Suprapubic skin (tissue), 4 donors: ENCODE data around the gene PMEPA1. TPM values are rescaled to one million over a fixed set of nuclear protein-coding genes. Genes with fewer than 3 reads are reported as not detected.

ENCODE experiments used
- DNase-seq, 2 donors: peaks; one replicate each; pipeline ENCODE4 v3.0.0-alpha.2; 2019; ENCODE audit warnings: low spot score in 2 of 2
- H3K27ac ChIP-seq: fragments of 200-600 bp; sonication (generic); one replicate; pipeline ENCODE4 v1.5.1; 2019
- H3K27me3 ChIP-seq: fragments of 200-600 bp; sonication (generic); one replicate; pipeline ENCODE4 v1.5.1; 2019
- H3K36me3 ChIP-seq: fragments of 200-600 bp; sonication (generic); one replicate; pipeline ENCODE4 v1.5.1; 2019
- H3K4me1 ChIP-seq: fragments of 200-600 bp; sonication (generic); one replicate; pipeline ENCODE4 v1.5.1; 2019
- H3K4me3 ChIP-seq: fragments of 200-600 bp; sonication (generic); one replicate; pipeline ENCODE4 v1.5.1; 2019; ENCODE audit warnings: mild to moderate bottlenecking
- H3K9me3 ChIP-seq: fragments of 200-600 bp; sonication (generic); one replicate; pipeline ENCODE4 v1.5.1; 2019
- CTCF ChIP-seq, 2 donors: fragments of 200-600 bp in 1 of 2; fragments of 450-650 bp in 1 of 2; sonication (generic) in 1 of 2; IDR thresholded peaks; one replicate each; pipeline ENCODE4 v1.5.1; 2016 to 2019; ENCODE audit warnings: antibody characterized with exemption in 2 of 2, mild to moderate bottlenecking in 1 of 2, moderate library complexity in 1 of 2
- EP300 ChIP-seq: sonication (generic); formaldehyde crosslinking; IDR thresholded peaks from one replicate; pipeline ENCODE4 v1.6.1; 2017; ENCODE audit warnings: antibody characterized with exemption
- POLR2A ChIP-seq, 2 donors: fragments of 450-650 bp; IDR thresholded peaks; one replicate each; pipeline ENCODE4 v1.6.1; 2017; ENCODE audit warnings: antibody characterized with exemption in 2 of 2, mild to moderate bottlenecking in 2 of 2, moderate library complexity in 2 of 2
- POLR2AphosphoS5 ChIP-seq, 3 donors: sonication (generic); formaldehyde crosslinking; IDR thresholded peaks; one replicate each; pipeline ENCODE4 v1.6.1; 2017; ENCODE audit warnings: antibody characterized with exemption in 3 of 3
- WGBS: methylation state at CpG from one replicate; pipeline ENCODE4 v1.1.5; 2018; 5-methylcytosine and 5-hydroxymethylcytosine counted together
- total RNA-seq, 4 donors: library from RNA; depleted of rRNA; stranded (reverse); fragments of >200 nt; gene quantifications; one replicate each; pipeline ENCODE4 v1.1.0, GENCODE V29; 2016

Gene PMEPA1
- total RNA-seq, 4 donors from 2014 or later, result 9.5 to 20.4 (median 16.2) TPM

DNA sequence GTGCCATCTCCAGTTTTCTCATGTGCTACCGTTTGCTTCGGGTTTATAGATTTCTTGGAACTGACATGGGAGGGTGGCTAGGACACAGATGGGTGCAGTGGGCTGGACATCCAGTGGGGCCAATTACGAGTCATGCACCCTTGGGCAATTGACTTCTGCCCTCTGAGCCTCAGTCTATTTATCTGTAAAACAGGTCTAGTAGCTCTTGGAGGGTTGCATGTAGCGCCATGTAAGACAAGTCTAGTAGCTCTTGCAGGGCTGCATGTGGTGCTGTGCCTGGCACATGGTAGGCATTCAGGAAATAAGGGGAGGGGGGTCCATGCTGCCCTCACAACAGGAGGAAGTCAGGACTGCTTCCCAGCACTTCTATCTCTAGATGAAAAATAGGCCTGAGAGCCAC, 15.3 kb downstream of the PMEPA1 start:
- TF ChIP-seq CTCF (IDR thresholded peaks at IDR 0.05) (no peak), EP300 (no peak), POLR2AphosphoS5 (IDR thresholded peaks at IDR 0.05) (no peak), POLR2A (IDR thresholded peaks at IDR 0.05) (no peak)
- Histone ChIP-seq H3K27me3 (no peaks in the 10 kb centered on the region), H3K9me3 (no peaks in the 10 kb centered on the region), H3K4me1 (peaks cover 70% of the 10 kb centered on the region), H3K27ac (no peak overlapping the region), H3K36me3 (no peaks in the 10 kb centered on the region), H3K4me3 (no peak overlapping the region)
- no peak for DNase-seq
- WGBS, result 86% methylated on average over 4 of the region's 4 CpGs

DNA sequence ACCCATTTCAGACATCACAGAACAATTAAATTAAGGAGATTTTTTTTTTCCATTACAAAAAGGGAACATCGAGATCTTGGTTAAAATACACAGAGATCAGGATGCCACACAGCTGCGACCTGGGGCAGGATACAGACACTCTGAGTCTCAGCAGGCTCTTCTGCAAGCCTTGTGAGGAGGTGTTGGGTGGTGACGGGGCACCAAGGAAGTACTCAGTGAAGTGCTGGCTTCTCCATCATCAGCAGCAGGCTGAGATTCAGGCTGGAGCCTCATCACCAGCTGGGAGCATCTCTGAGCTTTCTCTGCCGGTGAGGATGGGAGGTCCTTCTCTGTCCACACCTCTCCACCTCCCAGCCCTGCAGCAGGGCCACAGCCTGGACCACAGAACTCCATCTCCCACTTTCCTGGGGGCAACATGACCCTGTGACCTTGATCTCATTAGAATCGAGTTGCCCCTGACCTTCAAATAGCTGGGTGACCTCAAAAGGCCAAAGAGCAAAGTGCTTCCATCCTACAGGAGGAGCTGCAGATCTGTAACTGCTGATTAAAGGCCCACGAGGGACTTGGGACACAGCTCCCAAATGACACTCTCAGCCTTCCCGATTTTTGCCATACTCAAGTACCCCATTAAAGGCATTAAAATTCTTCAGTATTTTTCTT, 16.0 kb downstream of the PMEPA1 start:
- 69% methylated on average over 7 of the region's 7 CpGs for WGBS
- TF ChIP-seq CTCF (IDR thresholded peaks at IDR 0.05), result no peak
- no peak for TF ChIP-seq POLR2A (IDR thresholded peaks at IDR 0.05)
- TF ChIP-seq POLR2AphosphoS5 (IDR thresholded peaks at IDR 0.05), result no peak
- no peak for TF ChIP-seq EP300

DNA sequence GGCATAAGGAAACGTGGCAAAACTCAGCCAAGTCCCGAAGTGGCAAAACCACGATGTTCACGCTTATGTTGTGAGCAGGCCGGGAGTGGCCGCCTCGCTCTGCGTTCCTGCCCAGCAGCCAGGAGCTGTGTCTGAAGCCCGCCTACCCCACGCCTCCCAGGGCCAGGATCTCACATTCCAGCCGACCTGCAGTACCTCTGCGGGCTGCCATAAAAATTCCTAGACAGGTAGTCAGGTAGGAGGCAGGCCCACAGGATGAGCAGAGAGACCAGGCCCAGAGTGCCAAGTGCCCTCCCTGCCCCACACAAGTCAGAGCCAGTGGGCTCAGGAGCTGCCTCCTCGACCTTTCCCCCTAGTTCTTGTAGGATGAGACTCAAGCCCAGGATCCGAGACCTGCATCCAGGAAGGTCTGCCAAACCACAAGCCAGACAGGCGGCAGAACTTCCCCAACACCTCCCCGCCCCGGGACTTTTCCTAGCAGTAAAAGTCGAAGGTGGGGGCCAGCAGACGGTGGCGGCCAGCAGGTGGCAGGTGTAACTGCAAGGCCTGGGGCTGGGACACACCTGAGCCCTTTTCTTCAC, 16.7 kb downstream of the PMEPA1 start:
- H3K36me3 ChIP-seq, result no peaks in the 10 kb centered on the region
- H3K9me3 ChIP-seq, result no peaks in the 10 kb centered on the region
- peaks cover 75% of the 10 kb centered on the region for H3K4me1 ChIP-seq
- 53% methylated on average over 15 of the region's 20 CpGs for WGBS
- no peaks in the 10 kb centered on the region for H3K27me3 ChIP-seq
- DNase-seq, result no peak
- peak in 1 of 2 donors; percentile 19 for TF ChIP-seq CTCF (IDR thresholded peaks at IDR 0.05)
- TF ChIP-seq POLR2A (IDR thresholded peaks at IDR 0.05), result no peak
- TF ChIP-seq EP300, result no peak
- no peak for TF ChIP-seq POLR2AphosphoS5 (IDR thresholded peaks at IDR 0.05)
- H3K4me3 ChIP-seq, result no peak overlapping the region
- peak overlapping the region; percentile 28 for H3K27ac ChIP-seq

More for the DNA sequence above, 16.0 kb downstream of the PMEPA1 start:
- Histone ChIP-seq H3K36me3 (no peaks in the 10 kb centered on the region), H3K9me3 (no peaks in the 10 kb centered on the region), H3K4me3 (no peak overlapping the region), H3K27ac (no peak overlapping the region), H3K27me3 (no peaks in the 10 kb centered on the region), H3K4me1 (peaks cover 71% of the 10 kb centered on the region)
- DNase-seq, result no peak

DNA sequence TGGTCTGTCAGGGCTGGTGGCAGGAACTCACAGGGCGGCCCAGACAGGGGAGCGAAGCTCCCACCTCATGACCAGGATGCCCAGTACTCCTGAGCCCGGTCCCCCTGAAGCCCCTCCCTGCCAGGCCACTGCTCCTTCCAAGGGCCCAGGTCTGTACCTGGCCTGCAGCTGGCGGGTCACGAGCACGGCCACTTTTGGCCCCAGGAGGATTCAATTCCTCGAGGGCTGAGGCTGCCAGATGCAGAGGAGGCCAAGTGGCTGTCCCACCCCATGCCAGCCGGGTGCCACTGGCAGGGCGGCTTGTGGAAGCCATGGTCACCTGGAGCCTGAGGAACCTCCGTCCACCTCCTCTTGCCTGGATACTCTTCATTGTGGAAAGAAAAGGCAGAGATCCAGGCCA, 17.4 kb downstream of the PMEPA1 start:
- no peak overlapping the region for H3K27ac ChIP-seq
- H3K36me3 ChIP-seq, result no peaks in the 10 kb centered on the region
- H3K9me3 ChIP-seq, result no peaks in the 10 kb centered on the region
- no peaks in the 10 kb centered on the region for H3K27me3 ChIP-seq
- WGBS, result 77% methylated on average over 5 of the region's 10 CpGs
- no peak overlapping the region for H3K4me3 ChIP-seq
- TF ChIP-seq POLR2A (IDR thresholded peaks at IDR 0.05) (no peak), EP300 (no peak), POLR2AphosphoS5 (IDR thresholded peaks at IDR 0.05) (no peak), CTCF (IDR thresholded peaks at IDR 0.05) (no peak)
- peaks cover 77% of the 10 kb centered on the region for H3K4me1 ChIP-seq
- DNase-seq, result no peak

DNA sequence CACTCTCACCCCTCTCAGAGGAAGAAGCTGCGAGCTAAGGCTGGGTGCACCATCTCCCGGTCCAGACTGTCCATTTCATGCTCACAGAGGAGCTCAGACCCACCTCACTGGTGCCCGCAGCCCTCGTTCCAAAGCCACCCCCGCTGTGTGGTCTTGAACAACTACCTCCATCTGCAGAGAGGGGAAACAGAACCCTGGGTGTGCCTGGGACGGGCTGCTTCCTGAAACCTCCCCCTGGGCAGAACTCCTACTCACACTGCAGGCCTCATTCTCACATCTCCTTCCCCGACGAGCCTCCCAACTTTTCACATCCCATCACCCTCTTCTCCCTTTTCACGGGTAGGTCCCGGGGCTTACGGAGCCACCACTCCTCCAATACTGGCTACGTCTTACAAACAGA, 18.1 kb downstream of the PMEPA1 start:
- Histone ChIP-seq H3K36me3 (no peaks in the 10 kb centered on the region), H3K9me3 (no peaks in the 10 kb centered on the region), H3K4me3 (no peak overlapping the region), H3K4me1 (peaks cover 82% of the 10 kb centered on the region), H3K27me3 (no peaks in the 10 kb centered on the region), H3K27ac (no peak overlapping the region)
- DNase-seq, result no peak
- 78% methylated on average over 12 of the region's 12 CpGs for WGBS
- no peak for TF ChIP-seq POLR2A (IDR thresholded peaks at IDR 0.05)
- TF ChIP-seq EP300, result no peak
- no peak for TF ChIP-seq CTCF (IDR thresholded peaks at IDR 0.05)
- TF ChIP-seq POLR2AphosphoS5 (IDR thresholded peaks at IDR 0.05), result no peak
